IPS-18c (cell line): ENCODE measurements around the gene PRR5L.

ENCODE experiments used
- H3K4me3 ChIP-seq: 2 replicates; pipeline ENCODE4 v1.7.0; 2013; ENCODE audit warnings: low read depth, mild to moderate bottlenecking, low read length, moderate library complexity; ENCODE audit not compliant: insufficient read depth
- H3K9me3 ChIP-seq: one replicate; pipeline ENCODE4 v1.6.1; 2013; ENCODE audit warnings: mild to moderate bottlenecking, low read length, moderate library complexity; ENCODE audit not compliant: control insufficient read depth, insufficient read depth

The PRR5L gene

GRCh38 chr11:36343436-36343835 is 47.3 kb downstream of the PRR5L start:
- no peak overlapping the region for H3K4me3 ChIP-seq
- H3K9me3 ChIP-seq, result no peaks in the 10 kb centered on the region

DNA sequence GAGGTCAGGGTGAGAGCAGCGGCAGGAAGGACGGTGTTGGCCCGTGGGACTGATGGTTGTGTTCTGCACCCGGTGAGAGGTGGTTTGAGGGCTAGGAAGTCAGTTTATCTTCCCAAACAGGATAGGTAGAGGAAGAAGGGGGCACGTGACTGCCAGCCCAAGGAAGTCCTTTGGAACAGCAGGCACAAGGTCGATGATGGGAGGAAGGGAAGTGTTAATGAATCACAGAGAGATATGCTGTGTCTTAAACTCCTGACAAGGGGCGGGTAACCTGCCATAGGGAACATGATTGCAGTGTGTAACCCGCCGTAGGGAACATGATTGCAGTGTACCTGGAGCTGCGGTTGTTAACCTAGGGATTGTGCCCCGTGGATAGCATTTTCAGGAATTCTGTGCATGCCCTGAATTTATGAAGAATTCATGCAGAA is 49.0 kb downstream of the PRR5L start:
- no peak overlapping the region for H3K4me3 ChIP-seq
- no peaks in the 10 kb centered on the region for H3K9me3 ChIP-seq

DNA sequence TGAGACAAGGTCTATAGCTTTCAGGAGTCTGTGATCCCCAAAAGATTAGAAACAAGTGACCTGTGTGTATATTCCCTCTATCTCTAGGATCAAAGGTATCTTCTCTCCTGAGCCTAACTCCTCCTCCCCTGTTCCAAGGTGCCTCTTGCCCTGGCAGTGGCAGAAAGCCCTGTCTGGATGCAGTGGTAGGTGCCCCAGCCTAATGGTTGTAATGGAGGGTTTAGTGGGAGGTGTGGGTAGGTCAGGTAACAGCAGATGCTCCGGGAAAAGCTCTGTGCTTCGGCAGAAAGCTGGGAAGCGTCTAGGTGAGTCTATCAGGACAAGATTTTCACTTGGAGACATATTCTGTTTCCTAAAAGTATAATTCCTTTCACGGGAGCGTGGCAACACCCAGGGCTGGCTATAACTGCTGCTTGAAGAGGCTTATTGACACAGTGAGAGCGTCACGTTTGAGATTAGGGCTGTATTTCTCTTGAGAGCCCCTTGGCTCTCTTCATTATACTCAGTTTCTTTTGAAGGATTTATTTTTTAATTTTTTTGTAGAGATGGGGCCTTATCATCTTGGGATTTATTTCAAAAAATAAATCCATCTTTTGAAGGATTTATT is 49.5 kb downstream of the PRR5L start:
- no peak overlapping the region for H3K4me3 ChIP-seq

DNA sequence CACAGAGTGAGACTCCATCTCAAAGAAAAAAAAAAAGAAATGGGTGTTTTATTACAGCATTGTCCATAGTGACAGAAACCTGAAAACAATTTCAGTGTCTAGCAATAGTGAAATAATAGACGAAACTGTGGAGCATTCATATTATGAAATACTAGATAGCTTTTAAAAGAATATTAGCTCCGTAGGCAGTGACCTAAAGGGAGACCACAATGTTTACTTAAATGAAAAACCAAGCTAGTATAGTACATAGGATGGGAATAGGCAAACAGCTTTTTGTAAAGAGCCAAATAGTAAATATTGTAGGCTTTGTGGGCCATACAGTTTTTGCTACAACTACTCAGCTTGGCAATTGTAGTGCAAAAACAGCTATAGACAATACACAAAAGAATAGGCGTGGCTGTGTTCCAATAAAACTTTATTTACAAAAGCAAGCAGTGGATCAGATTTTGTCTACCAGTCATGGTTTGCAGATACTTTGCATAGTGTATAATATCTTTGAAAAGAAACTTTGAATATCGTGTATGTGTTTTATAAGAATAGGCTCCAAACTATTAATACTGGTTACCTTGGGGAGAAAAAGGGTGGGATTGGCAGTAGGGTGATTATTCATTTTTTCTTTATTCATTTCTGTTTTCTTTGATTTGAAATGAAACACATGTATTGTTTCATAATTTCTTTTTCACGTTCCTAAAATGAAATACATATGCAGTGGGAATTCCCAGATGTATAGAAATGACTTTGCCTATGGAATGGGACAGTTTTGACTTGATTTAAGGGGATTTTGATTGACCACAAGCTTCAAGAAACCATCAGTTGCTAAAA is 50.7 kb downstream of the PRR5L start:
- Histone ChIP-seq H3K9me3 (no peaks in the 10 kb centered on the region), H3K4me3 (no peak overlapping the region)

More for the DNA sequence above, 49.5 kb downstream of the PRR5L start:
- H3K9me3 ChIP-seq, result no peaks in the 10 kb centered on the region

- H3K4me3 ChIP-seq, result no peak overlapping the region
- no peaks in the 10 kb centered on the region for H3K9me3 ChIP-seq
These were observed 51.4 kb downstream of the PRR5L start for GRCh38 chr11:36347384-36347906.

DNA sequence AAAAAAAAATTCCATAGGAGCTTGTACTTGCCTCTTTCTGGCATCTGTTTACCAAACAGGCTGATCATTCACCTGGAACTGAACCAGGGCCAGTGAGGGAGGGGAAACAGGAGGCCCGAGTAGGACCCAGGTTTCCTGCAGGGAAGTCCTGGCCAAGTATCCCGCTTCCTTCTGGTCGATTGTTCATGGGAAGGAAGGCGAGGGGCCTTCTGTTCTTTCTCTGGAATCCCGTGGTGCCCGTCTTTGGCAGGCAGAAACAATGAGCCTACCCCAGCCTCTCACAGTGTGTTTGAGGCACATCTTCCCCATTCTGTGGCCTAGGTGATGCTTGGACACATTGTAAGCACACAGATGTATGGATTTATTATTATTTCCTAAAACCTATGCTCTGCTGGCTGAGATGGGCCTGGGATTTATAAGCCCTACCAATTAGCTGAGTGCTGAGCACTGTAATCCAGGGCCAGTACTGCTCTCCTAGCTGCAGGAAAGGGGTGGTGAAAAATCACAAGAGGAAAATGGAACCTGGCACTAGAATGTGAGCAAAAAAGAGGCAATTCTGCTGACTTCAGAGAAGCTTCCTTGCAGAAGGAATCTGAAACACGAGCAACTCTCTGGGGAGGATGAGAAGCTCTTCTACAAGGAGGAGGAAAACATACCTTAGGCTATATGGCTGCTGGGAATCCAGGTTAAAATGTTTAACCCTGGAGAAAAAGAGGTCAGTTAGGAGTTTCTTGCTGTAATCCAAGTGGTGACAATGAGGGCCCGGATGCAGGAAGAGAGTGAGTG is 53.5 kb downstream of the PRR5L start:
- H3K4me3 ChIP-seq, result no peak overlapping the region
- H3K9me3 ChIP-seq, result no peaks in the 10 kb centered on the region

DNA sequence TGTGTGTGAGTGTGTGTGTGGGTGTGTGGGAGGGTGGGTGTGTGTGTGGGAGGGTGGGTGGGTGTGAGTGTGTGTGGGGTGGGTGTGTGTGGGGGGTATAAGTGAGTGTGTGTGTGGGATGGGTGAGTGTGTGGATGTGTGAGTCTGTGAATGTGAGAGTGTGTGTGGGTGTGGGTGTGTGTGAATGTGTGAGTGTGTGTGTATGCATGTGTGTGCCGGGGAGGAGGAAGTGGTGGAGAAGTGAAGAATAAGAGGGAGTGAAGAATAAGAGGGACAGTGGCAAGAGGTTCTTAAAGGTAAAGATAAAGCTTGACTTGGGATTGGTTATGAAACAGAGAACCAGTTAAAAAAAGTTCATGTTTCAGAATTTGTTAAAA is 54.0 kb downstream of the PRR5L start:
- Histone ChIP-seq H3K9me3 (no peaks in the 10 kb centered on the region), H3K4me3 (no peak overlapping the region)

DNA sequence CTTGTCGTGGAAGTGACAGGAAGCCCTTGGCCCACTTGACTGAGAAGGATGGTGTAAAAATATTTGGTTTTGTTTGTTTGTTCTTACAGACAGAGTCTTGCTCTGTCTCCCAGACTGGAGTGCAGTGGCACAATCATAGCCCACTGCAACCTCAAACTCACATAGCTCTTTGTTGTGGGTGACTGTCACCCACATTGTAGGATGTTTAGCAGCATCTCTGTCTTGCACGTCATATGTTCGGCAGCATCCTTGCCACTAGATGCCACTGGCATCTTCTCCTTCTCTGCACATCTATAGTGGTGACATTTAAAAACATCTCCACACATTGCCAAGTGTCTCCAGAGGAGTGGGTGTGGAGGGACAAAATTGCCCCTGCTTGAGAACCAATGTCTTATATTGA is 56.8 kb downstream of the PRR5L start:
- Histone ChIP-seq H3K4me3 (no peak overlapping the region), H3K9me3 (no peaks in the 10 kb centered on the region)

GRCh38 chr11:36354221-36355003 is 58.3 kb downstream of the PRR5L start:
- Histone ChIP-seq H3K9me3 (no peaks in the 10 kb centered on the region), H3K4me3 (no peak overlapping the region)

GRCh38 chr11:36356201-36356600 is 60.1 kb downstream of the PRR5L start:
- no peaks in the 10 kb centered on the region for H3K9me3 ChIP-seq
- no peak overlapping the region for H3K4me3 ChIP-seq

GRCh38 chr11:36357831-36358230 is 61.7 kb downstream of the PRR5L start:
- no peaks in the 10 kb centered on the region for H3K9me3 ChIP-seq
- H3K4me3 ChIP-seq, result no peak overlapping the region

DNA sequence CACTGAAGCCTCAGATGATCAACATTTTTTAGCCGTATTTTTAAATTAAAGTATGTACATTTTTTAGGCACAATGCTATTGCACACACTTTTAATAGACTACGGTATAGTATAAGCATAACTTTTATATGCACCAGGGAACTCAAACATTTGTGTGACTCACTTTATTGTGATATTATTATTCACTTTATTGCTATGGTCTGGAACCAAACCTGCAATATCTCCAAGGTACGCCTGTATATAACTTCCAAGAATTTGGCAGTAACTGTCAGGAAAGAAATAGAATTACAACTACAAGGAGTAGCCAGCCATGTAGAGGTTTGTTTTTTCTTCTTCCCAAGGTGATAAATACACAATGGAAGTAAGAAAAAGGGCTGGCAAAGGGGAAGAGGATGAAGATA is 62.3 kb downstream of the PRR5L start:
- Histone ChIP-seq H3K4me3 (no peak overlapping the region), H3K9me3 (no peaks in the 10 kb centered on the region)

DNA sequence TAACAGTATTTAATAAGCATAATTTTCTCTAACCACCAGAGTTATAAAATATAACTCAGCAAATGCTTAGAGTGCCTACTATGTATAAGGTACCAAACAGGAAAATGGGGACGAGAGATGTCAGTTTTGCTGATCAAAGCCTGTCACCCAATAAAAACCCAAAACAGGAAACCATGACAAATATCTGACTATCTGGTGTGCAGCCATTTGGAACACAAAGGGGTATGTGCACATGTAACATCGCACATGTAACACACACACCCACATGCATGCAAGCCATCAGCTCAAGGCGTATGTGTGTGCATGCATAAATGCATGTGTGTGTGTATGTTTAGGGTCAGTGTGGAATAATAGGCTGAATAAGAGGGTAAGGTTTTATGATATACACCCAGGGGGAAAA is 64.2 kb downstream of the PRR5L start:
- no peak overlapping the region for H3K4me3 ChIP-seq

DNA sequence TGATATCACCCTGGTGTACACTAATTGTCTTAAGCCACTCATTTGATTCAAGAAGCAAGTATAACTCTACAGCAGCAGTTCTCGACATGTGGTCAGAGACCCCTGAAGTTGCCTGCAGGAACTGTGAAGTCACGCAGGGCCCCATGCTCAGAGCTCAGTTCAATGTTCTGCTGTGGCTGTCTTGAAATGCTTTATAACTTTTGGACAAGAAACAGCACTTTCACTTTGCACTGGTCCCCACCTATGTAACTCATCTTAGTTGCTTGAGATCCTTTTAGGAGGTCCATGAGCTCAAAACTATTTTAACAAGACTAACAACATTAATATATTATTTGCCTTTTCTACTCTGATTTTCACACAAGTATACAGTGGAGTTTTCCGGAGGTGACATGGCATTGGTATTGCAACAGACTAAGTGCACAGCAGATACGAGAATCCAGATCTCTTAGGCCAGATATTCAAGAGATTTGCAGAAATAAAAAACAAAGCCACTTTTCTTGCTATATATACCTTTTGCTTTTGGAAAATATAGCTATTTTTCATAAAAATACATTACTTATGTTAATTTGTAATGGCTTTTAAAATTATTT is 64.8 kb downstream of the PRR5L start:
- Histone ChIP-seq H3K4me3 (no peak overlapping the region), H3K9me3 (no peaks in the 10 kb centered on the region)

More for the DNA sequence above, 64.2 kb downstream of the PRR5L start:
- H3K9me3 ChIP-seq, result no peaks in the 10 kb centered on the region

- Histone ChIP-seq H3K9me3 (no peaks in the 10 kb centered on the region), H3K4me3 (0 out of 2 replicates have a peak overlapping the region, but pooled peaks have one; percentile 25)
These were observed 65.4 kb downstream of the PRR5L start for GRCh38 chr11:36361472-36361871.

GRCh38 chr11:36361901-36362391 is 65.9 kb downstream of the PRR5L start:
- H3K4me3 ChIP-seq, result peak overlapping the region; percentile 25
- H3K9me3 ChIP-seq, result no peaks in the 10 kb centered on the region
